H9 (cell line): Measurements from ENCODE around the gene ZSWIM5. TPM values are rescaled to one million over a fixed set of nuclear protein-coding genes. Genes with fewer than 3 reads are reported as not detected.

Experiments used
- DNase-seq: peaks from one replicate; pipeline ENCODE4 v3.0.0-alpha.2; 2017
- H2AFZ ChIP-seq: one replicate; pipeline ENCODE4 v1.6.1; 2013; ENCODE audit warnings: mild to moderate bottlenecking, low read length, control low read depth, moderate library complexity
- H2AK5ac ChIP-seq: 2 replicates; pipeline ENCODE4 v1.6.1; 2013; ENCODE audit warnings: low read length, control low read depth, mixed read lengths; ENCODE audit not compliant: insufficient read length
- H2BK120ac ChIP-seq: one replicate; pipeline ENCODE4 v1.6.1; 2013; ENCODE audit warnings: low read depth, mild to moderate bottlenecking, low read length, control low read depth, inconsistent platforms; ENCODE audit not compliant: poor library complexity, severe bottlenecking
- H2BK12ac ChIP-seq: 2 replicates; pipeline ENCODE4 v1.6.1; 2013; ENCODE audit warnings: low read length, control low read depth, mixed read lengths, low read depth; ENCODE audit not compliant: insufficient read length
- H2BK15ac ChIP-seq: 2 replicates; pipeline ENCODE4 v1.6.1; 2013; ENCODE audit warnings: low read depth, low read length, control low read depth
- H2BK20ac ChIP-seq: one replicate; pipeline ENCODE4 v1.6.1; 2013; ENCODE audit warnings: low read depth, mild to moderate bottlenecking, low read length, control low read depth, inconsistent platforms; ENCODE audit not compliant: poor library complexity, severe bottlenecking
- H2BK5ac ChIP-seq: 2 replicates; pipeline ENCODE4 v1.6.1; 2013; ENCODE audit warnings: low read length, control low read depth, mixed read lengths; ENCODE audit not compliant: insufficient read length
- H3K14ac ChIP-seq: 2 replicates; pipeline ENCODE4 v1.6.1; 2013; ENCODE audit warnings: low read length, control low read depth; ENCODE audit not compliant: insufficient read depth
- H3K18ac ChIP-seq: 2 replicates; pipeline ENCODE4 v1.6.1; 2013; ENCODE audit warnings: low read depth, mild to moderate bottlenecking, mixed read lengths, low read length, control low read depth; ENCODE audit not compliant: insufficient read length
- H3K23ac ChIP-seq: 2 replicates; pipeline ENCODE4 v1.6.1; 2013; ENCODE audit warnings: low read length, control low read depth, mixed read lengths, low read depth; ENCODE audit not compliant: insufficient read length
- H3K23me2 ChIP-seq: 2 replicates; pipeline ENCODE4 v1.6.1; 2013; ENCODE audit warnings: low read depth, mild to moderate bottlenecking, mixed read lengths, low read length, control low read depth; ENCODE audit not compliant: insufficient read length, poor library complexity, severe bottlenecking
- H3K27ac ChIP-seq: 2 replicates; pipeline ENCODE4 v1.5.1; 2013; ENCODE audit warnings: low read length, control low read depth, mixed read lengths, low read depth; ENCODE audit not compliant: insufficient read length
- H3K27me3 ChIP-seq: 2 replicates; pipeline ENCODE4 v1.6.1; 2013; ENCODE audit warnings: low read length, control low read depth, inconsistent platforms; ENCODE audit not compliant: insufficient read depth
- H3K4ac ChIP-seq: 2 replicates; pipeline ENCODE4 v1.6.1; 2013; ENCODE audit warnings: low read depth, mild to moderate bottlenecking, control low read depth, inconsistent platforms, low read length, moderate library complexity
- H3K4me1 ChIP-seq: 2 replicates; pipeline ENCODE4 v1.6.1; 2013; ENCODE audit warnings: low read length, control low read depth, inconsistent platforms; ENCODE audit not compliant: insufficient read depth
- H3K4me2 ChIP-seq: 2 replicates; pipeline ENCODE4 v1.6.1; 2013; ENCODE audit warnings: low read length, control low read depth, mixed read lengths; ENCODE audit not compliant: insufficient read length, insufficient read depth
- H3K56ac ChIP-seq: 2 replicates; pipeline ENCODE4 v1.6.1; 2013; ENCODE audit warnings: low read depth, mild to moderate bottlenecking, mixed read lengths, low read length, control low read depth; ENCODE audit not compliant: insufficient read length
- H3K79me1 ChIP-seq: 2 replicates; pipeline ENCODE4 v1.6.1; 2013; ENCODE audit warnings: low read depth, mild to moderate bottlenecking, moderate library complexity, low read length, control low read depth, inconsistent platforms; ENCODE audit not compliant: insufficient read depth, poor library complexity, severe bottlenecking
- H3K79me2 ChIP-seq: 2 replicates; pipeline ENCODE4 v1.6.1; 2013; ENCODE audit warnings: low read length, control low read depth, inconsistent platforms; ENCODE audit not compliant: insufficient read depth
- H3K9ac ChIP-seq: 2 replicates; pipeline ENCODE4 v1.6.1; 2013; ENCODE audit warnings: low read length, control low read depth, mixed read lengths; ENCODE audit not compliant: insufficient read length; ENCODE audit errors: extremely low read depth
- H3K9me3 ChIP-seq: one replicate; pipeline ENCODE4 v1.6.1; 2013; ENCODE audit warnings: low read depth, low read length, inconsistent platforms; ENCODE audit not compliant: control insufficient read depth
- H3T11ph ChIP-seq: one replicate; pipeline ENCODE4 v1.6.1; 2013; ENCODE audit warnings: mild to moderate bottlenecking, low read length, control low read depth, inconsistent platforms
- H4K20me1 ChIP-seq: one replicate; pipeline ENCODE4 v1.6.1; 2013; ENCODE audit not compliant: control insufficient read depth, insufficient read length, insufficient read depth
- H4K5ac ChIP-seq: 2 replicates; pipeline ENCODE4 v1.6.1; 2013; ENCODE audit warnings: low read depth, mild to moderate bottlenecking, mixed read lengths, low read length, control low read depth; ENCODE audit not compliant: insufficient read length
- H4K8ac ChIP-seq: replicated peaks from 2 replicates; pipeline ENCODE4 v1.6.1; 2013; ENCODE audit warnings: low read length, control low read depth, mixed read lengths, low read depth; ENCODE audit not compliant: insufficient read length
- H4K91ac ChIP-seq: 2 replicates; pipeline ENCODE4 v1.6.1; 2013; ENCODE audit warnings: low read depth, mild to moderate bottlenecking, moderate library complexity, mixed read lengths, low read length, control low read depth; ENCODE audit not compliant: insufficient read length
- H3K27ac Mint-ChIP-seq, 3 experiments: 2 replicates in 2 of 3; 3 replicates in 1 of 3; pipeline ENCODE4 v1.8.0; 2020 to 2021; ENCODE audit warnings: mixed read lengths in 3 of 3, mild to moderate bottlenecking in 1 of 3, moderate library complexity in 1 of 3
- H3K27me3 Mint-ChIP-seq: 2 replicates; pipeline ENCODE4 v1.8.0; 2021; ENCODE audit warnings: low read depth, mild to moderate bottlenecking, moderate library complexity, mixed read lengths
- H3K36me3 Mint-ChIP-seq, 3 experiments: 2 replicates in 2 of 3; 3 replicates in 1 of 3; pipeline ENCODE4 v1.8.0; 2020 to 2021; ENCODE audit warnings: low read depth in 3 of 3, mixed read lengths in 3 of 3; ENCODE audit not compliant: insufficient read depth in 1 of 3
- H3K4me1 Mint-ChIP-seq, 2 experiments: 2 replicates each; pipeline ENCODE4 v1.8.0; 2020; ENCODE audit warnings: mixed read lengths in 2 of 2
- H3K4me3 Mint-ChIP-seq, 2 experiments: 2 replicates in 1 of 2; 3 replicates in 1 of 2; pipeline ENCODE4 v1.8.0; 2020 to 2021; ENCODE audit warnings: mild to moderate bottlenecking in 2 of 2, mixed read lengths in 2 of 2, moderate library complexity in 1 of 2
- H3K9me3 Mint-ChIP-seq, 2 experiments: 2 replicates in 1 of 2; 3 replicates in 1 of 2; pipeline ENCODE4 v1.8.0; 2020; ENCODE audit warnings: mild to moderate bottlenecking in 2 of 2, mixed read lengths in 2 of 2, moderate library complexity in 1 of 2
- WGBS: extraction: QIAGEN DNeasy Blood & Tissue Kit; methylation state at CpG from one replicate; pipeline ENCODE4 v1.1.7; 2013; ENCODE audit warnings: missing lambda C conversion rate, low lambda C conversion rate, mixed read lengths; ENCODE audit not compliant: insufficient read length; ENCODE audit errors: extremely low coverage; 5-methylcytosine and 5-hydroxymethylcytosine counted together
- total RNA-seq: library from RNA; stranded (reverse); gene quantifications from 2 replicates; pipeline ENCODE4 v1.2.1, GENCODE V29; 2021
- TF ChIP-seq, protein P1 (sequence below): fragments of 200-600 bp; sonication (generic); conservative IDR thresholded peaks from 3 replicates; pipeline ENCODE4 v1.8.0; 2021; ENCODE audit warnings: antibody characterized with exemption, mild to moderate bottlenecking

Gene ZSWIM5
- total RNA-seq, 1 experiment from 2014 or later, result 3.5 TPM

DNA sequence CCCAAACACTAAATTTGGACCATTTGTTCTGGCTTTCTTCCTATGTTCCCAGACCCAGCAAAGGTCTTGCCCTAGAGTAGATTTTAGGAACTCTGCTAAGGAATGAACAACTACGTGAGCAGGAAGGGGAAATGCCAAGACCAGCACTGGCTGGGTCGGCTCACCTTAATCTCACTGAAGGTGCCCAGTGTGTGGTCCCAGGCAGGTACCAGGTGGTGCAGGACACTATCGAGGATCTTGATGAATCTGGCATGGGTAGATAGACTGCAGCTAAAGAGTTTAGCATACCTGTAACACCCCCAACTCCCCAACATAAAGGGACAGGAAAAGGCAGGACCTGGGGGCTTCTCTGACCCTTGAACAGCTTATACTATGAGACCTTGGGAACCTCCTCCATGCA, 198.3 kb downstream of the ZSWIM5 start:
- H3K36me3 Mint-ChIP-seq, result peaks cover 1 to 64% (median 39%) of the 10 kb centered on the region in 3 experiments; a peak in 6 of 7 replicates
- Histone ChIP-seq H3K23ac (no peak overlapping the region), H3K27me3 (no peaks in the 10 kb centered on the region), H3K9ac (no peak overlapping the region), H2BK12ac (no peak overlapping the region), H2BK120ac (no peak overlapping the region), H2AK5ac (no peak overlapping the region), H3K23me2 (peaks cover 19% of the 10 kb centered on the region), H2BK20ac (no peak overlapping the region), H2BK5ac (no peak overlapping the region), H4K20me1 (no peaks in the 10 kb centered on the region), H2AFZ (no peak overlapping the region), H3K9me3 (no peaks in the 10 kb centered on the region), H3K4me2 (no peak overlapping the region), H3K79me1 (no peaks in the 10 kb centered on the region), H3K18ac (no peak overlapping the region), H3K27ac (no peak overlapping the region), H4K91ac (no peak overlapping the region), H3K4me1 (peaks cover 6% of the 10 kb centered on the region), H2BK15ac (no peak overlapping the region), H3T11ph (no peak overlapping the region), H3K4ac (no peak overlapping the region), H4K8ac (no peak overlapping the region), H3K56ac (no peak overlapping the region), H3K79me2 (no peaks in the 10 kb centered on the region), H4K5ac (no peak overlapping the region), H3K14ac (no peak overlapping the region)
- whole genome bisulfite sequencing, result no CpG with 5 or more reads among the region's 3 CpGs
- H3K4me3 Mint-ChIP-seq, result no peak overlapping the region
- DNase-seq, result no peak
- H3K4me1 Mint-ChIP-seq, result peaks cover 21% of the 10 kb centered on the region in 2 experiments
- no peak overlapping the region for H3K27ac Mint-ChIP-seq
- H3K9me3 Mint-ChIP-seq, result no peaks in the 10 kb centered on the region
- no peaks in the 10 kb centered on the region; the same call in 1 of the 2 replicates for H3K27me3 Mint-ChIP-seq
- TF ChIP-seq, protein P1, sequence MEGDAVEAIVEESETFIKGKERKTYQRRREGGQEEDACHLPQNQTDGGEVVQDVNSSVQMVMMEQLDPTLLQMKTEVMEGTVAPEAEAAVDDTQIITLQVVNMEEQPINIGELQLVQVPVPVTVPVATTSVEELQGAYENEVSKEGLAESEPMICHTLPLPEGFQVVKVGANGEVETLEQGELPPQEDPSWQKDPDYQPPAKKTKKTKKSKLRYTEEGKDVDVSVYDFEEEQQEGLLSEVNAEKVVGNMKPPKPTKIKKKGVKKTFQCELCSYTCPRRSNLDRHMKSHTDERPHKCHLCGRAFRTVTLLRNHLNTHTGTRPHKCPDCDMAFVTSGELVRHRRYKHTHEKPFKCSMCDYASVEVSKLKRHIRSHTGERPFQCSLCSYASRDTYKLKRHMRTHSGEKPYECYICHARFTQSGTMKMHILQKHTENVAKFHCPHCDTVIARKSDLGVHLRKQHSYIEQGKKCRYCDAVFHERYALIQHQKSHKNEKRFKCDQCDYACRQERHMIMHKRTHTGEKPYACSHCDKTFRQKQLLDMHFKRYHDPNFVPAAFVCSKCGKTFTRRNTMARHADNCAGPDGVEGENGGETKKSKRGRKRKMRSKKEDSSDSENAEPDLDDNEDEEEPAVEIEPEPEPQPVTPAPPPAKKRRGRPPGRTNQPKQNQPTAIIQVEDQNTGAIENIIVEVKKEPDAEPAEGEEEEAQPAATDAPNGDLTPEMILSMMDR, result no peak
